PC-9 (cell line): ENCODE measurements around the gene MORC2. TPM values are rescaled to one million over a fixed set of nuclear protein-coding genes. Genes with fewer than 3 reads are reported as not detected.

Experiments used
- BruUV-seq: library from RNA; stranded (reverse); fragments of 400-500 nt; replicated peaks from 2 replicates; lab custom pipeline; 2021; lab: Mats Ljungman, UMichigan
- CTCF ChIA-PET: fragments of 300-600 bp; sonication (Branson Sonifier 250); formaldehyde crosslinking; loops from one replicate; lab custom pipeline; 2022; ENCODE audit warnings: antibody characterized with exemption; lab: Charles Lee
- POLR2A ChIA-PET: fragments of 300-600 bp; sonication (Branson Sonifier 250); formaldehyde crosslinking; loops from one replicate; lab custom pipeline; 2022; ENCODE audit warnings: antibody characterized with exemption; ENCODE audit not compliant: unreplicated experiment; lab: Charles Lee
- DNase-seq, 2 experiments: peaks; one replicate each; pipeline versions ENCODE4 v3.0.0 to v3.0.0-alpha.2; 2015 to 2022; ENCODE audit warnings: mixed read lengths in 1 of 2
- H2AFZ ChIP-seq: fragments of 200-600 bp; sonication (generic); 2 replicates; pipeline ENCODE4 v1.8.1; 2017; ENCODE audit warnings: antibody characterized with exemption
- H3F3A ChIP-seq: fragments of 200-600 bp; sonication (generic); 2 replicates; pipeline ENCODE4 v1.8.1; 2017; ENCODE audit warnings: antibody characterized with exemption, mild to moderate bottlenecking, low read depth; ENCODE audit not compliant: insufficient read depth
- H3K27ac ChIP-seq: fragments of 200-600 bp; sonication (generic); 2 replicates; pipeline ENCODE4 v1.6.1; 2016; ENCODE audit warnings: mixed run types
- H3K27me3 ChIP-seq: fragments of 200-600 bp; sonication (generic); 2 replicates; pipeline ENCODE4 v1.6.1; 2016; ENCODE audit warnings: low read depth, mixed run types; ENCODE audit not compliant: insufficient read depth
- H3K36me3 ChIP-seq: fragments of 200-600 bp; sonication (generic); 2 replicates; pipeline ENCODE4 v1.6.1; 2016; ENCODE audit warnings: low read depth, mixed run types
- H3K4me1 ChIP-seq: fragments of 200-600 bp; sonication (generic); replicated peaks from 2 replicates; pipeline ENCODE4 v1.6.1; 2016; ENCODE audit warnings: mixed run types; ENCODE audit not compliant: insufficient read depth
- H3K4me2 ChIP-seq: fragments of 200-600 bp; sonication (generic); 2 replicates; pipeline ENCODE4 v1.6.1; 2017; ENCODE audit warnings: mixed run types
- H3K4me3 ChIP-seq: fragments of 200-600 bp; sonication (generic); 2 replicates; pipeline ENCODE4 v1.6.1; 2016; ENCODE audit warnings: mixed run types
- H3K79me2 ChIP-seq: fragments of 200-600 bp; sonication (generic); 2 replicates; pipeline ENCODE4 v1.6.1; 2017; ENCODE audit warnings: low read depth, mixed run types
- H3K9me2 ChIP-seq: fragments of 200-600 bp; sonication (generic); 2 replicates; pipeline ENCODE4 v1.8.1; 2017; ENCODE audit warnings: mild to moderate bottlenecking; ENCODE audit not compliant: insufficient read depth
- H3K9me3 ChIP-seq: fragments of 200-600 bp; sonication (generic); 2 replicates; pipeline ENCODE4 v1.8.1; 2016; ENCODE audit warnings: low read depth; ENCODE audit not compliant: insufficient read depth
- H4K20me1 ChIP-seq: fragments of 200-600 bp; sonication (generic); 2 replicates; pipeline ENCODE4 v1.8.1; 2017; ENCODE audit not compliant: insufficient read depth
- CTCF ChIP-seq: fragments of 200-600 bp; sonication (generic); conservative IDR thresholded peaks from 2 replicates; pipeline ENCODE4 v1.6.1; 2017; ENCODE audit warnings: mixed run types, antibody characterized with exemption, mild to moderate bottlenecking, moderate library complexity
- EZH2 ChIP-seq: fragments of 200-600 bp; sonication (generic); IDR thresholded peaks from 2 replicates; pipeline ENCODE4 v1.8.0; 2017; ENCODE audit warnings: antibody characterized with exemption, low read depth
- intact Hi-C: fragments of 100-400 bp; cut with micrococcal nuclease; formaldehyde crosslinking; loops from one replicate; pipeline ENCODE4 v1.10.0; 2022; ENCODE audit not compliant: unreplicated experiment
- total RNA-seq: library from RNA; stranded (reverse); gene quantifications from 2 replicates; pipeline ENCODE4 v1.2.3, GENCODE V29; 2021

MORC2 gene
- total RNA-seq, 1 experiment from 2014 or later = 39.8 TPM

GRCh38 chr22:30943368-30943767, 25.2 kb downstream of the MORC2 start:
- intact Hi-C loops = no loop called here

GRCh38 chr22:30941363-30941740, 27.2 kb downstream of the MORC2 start:
- Histone ChIP-seq H3F3A (no peaks in the 10 kb centered on the region; the same call in 1 of the 2 replicates), H3K4me1 (no peaks in the 10 kb centered on the region), H2AFZ (no peak overlapping the region), H3K4me3 (no peak overlapping the region), H3K36me3 (peaks cover 66% of the 10 kb centered on the region), H3K27ac (no peak overlapping the region), H4K20me1 (no peaks in the 10 kb centered on the region), H3K79me2 (no peaks in the 10 kb centered on the region), H3K9me2 (no peaks in the 10 kb centered on the region), H3K9me3 (no peaks in the 10 kb centered on the region), H3K27me3 (no peaks in the 10 kb centered on the region), H3K4me2 (no peak overlapping the region)
- intact Hi-C loops = no loop called here
- no peak for DNase-seq
- TF ChIP-seq CTCF (no peak), EZH2 (no peak)
- BruUV-seq = no TSS peak
- ChIA-PET POLR2A (no interaction called here), CTCF (interaction anchor here (0.5 kb wide), 1 partner anchor 234 kb away, joined by 4 read pairs; no protein-coding TSS in a partner anchor)

More at GRCh38 chr22:30943368-30943767, 25.2 kb downstream of the MORC2 start:
- Histone ChIP-seq H3K79me2 (no peaks in the 10 kb centered on the region), H3K27me3 (no peaks in the 10 kb centered on the region), H4K20me1 (no peaks in the 10 kb centered on the region), H2AFZ (no peak overlapping the region), H3F3A (no peaks in the 10 kb centered on the region), H3K9me3 (no peaks in the 10 kb centered on the region), H3K36me3 (peaks cover 58% of the 10 kb centered on the region), H3K4me3 (no peak overlapping the region), H3K9me2 (no peaks in the 10 kb centered on the region), H3K27ac (no peak overlapping the region), H3K4me2 (no peak overlapping the region), H3K4me1 (no peaks in the 10 kb centered on the region)
- DNase-seq = no peak
- POLR2A ChIA-PET = no interaction called here
- TF ChIP-seq CTCF = no peak
- TF ChIP-seq EZH2 = no peak
- CTCF ChIA-PET = interaction anchor here (0.6 kb wide), 1 partner anchor 10 kb away, joined by 4 read pairs; no protein-coding TSS in a partner anchor
- BruUV-seq = no TSS peak

GRCh38 chr22:30940685-30941362, 27.8 kb downstream of the MORC2 start:
- ChIA-PET CTCF (no interaction called here), POLR2A (interaction anchor here (0.6 kb wide), 1 partner anchor 26 kb away, joined by 4 read pairs; no protein-coding TSS in a partner anchor)
- H3K27me3 ChIP-seq = no peaks in the 10 kb centered on the region
- no peak for TF ChIP-seq EZH2
- TF ChIP-seq CTCF = no peak
- 0 out of 2 replicates have a peak, but pooled peaks cover 4% of the 10 kb centered on the region for H4K20me1 ChIP-seq
- H3K4me2 ChIP-seq = no peak overlapping the region
- no peaks in the 10 kb centered on the region for H3K4me1 ChIP-seq
- H3K79me2 ChIP-seq = no peaks in the 10 kb centered on the region
- H3K4me3 ChIP-seq = no peak overlapping the region
- no peaks in the 10 kb centered on the region for H3K9me3 ChIP-seq
- no peak overlapping the region for H3K27ac ChIP-seq
- no TSS peak for BruUV-seq
- peaks cover 66% of the 10 kb centered on the region for H3K36me3 ChIP-seq
- no peaks in the 10 kb centered on the region; the same call in 1 of the 2 replicates for H3F3A ChIP-seq
- H2AFZ ChIP-seq = no peak overlapping the region
- intact Hi-C loops = no loop called here
- no peaks in the 10 kb centered on the region for H3K9me2 ChIP-seq
- DNase-seq = no peak
